ES-I3 (cell line): ENCODE measurements around the gene PSTPIP1.

Experiments
- H3K36me3 ChIP-seq: 2 replicates; pipeline ENCODE4 v1.6.1; 2013; ENCODE audit warnings: mild to moderate bottlenecking, low read length, control low read depth, moderate library complexity; ENCODE audit not compliant: insufficient read depth
- H3K4me1 ChIP-seq: 2 replicates; pipeline ENCODE4 v1.6.1; 2013; ENCODE audit warnings: mild to moderate bottlenecking, control low read depth, low read length; ENCODE audit not compliant: insufficient read depth
- H3K9ac ChIP-seq: 2 replicates; pipeline ENCODE4 v1.6.1; 2013; ENCODE audit warnings: low read depth, mild to moderate bottlenecking, low read length, moderate library complexity
- H3K9me3 ChIP-seq: 2 replicates; pipeline ENCODE4 v1.6.1; 2013; ENCODE audit warnings: mild to moderate bottlenecking, low read length, moderate library complexity; ENCODE audit not compliant: control insufficient read depth, insufficient read depth

Gene PSTPIP1

GRCh38 chr15:76972389-76973361 lies 22.3 kb upstream of the PSTPIP1 start:
- H3K4me1 ChIP-seq: peaks cover 4% of the 10 kb centered on the region; the same call in 1 of the 2 replicates
- H3K9me3 ChIP-seq: no peaks in the 10 kb centered on the region
- H3K36me3 ChIP-seq: no peaks in the 10 kb centered on the region
- no peak overlapping the region for H3K9ac ChIP-seq

GRCh38 chr15:76973362-76973743 lies 21.6 kb upstream of the PSTPIP1 start:
- Histone ChIP-seq H3K9ac (no peak overlapping the region), H3K9me3 (no peaks in the 10 kb centered on the region), H3K36me3 (no peaks in the 10 kb centered on the region), H3K4me1 (peaks cover 4% of the 10 kb centered on the region; the same call in 1 of the 2 replicates)

GRCh38 chr15:76973906-76974305 lies 21.0 kb upstream of the PSTPIP1 start:
- H3K4me1 ChIP-seq: peaks cover 4% of the 10 kb centered on the region; the same call in 1 of the 2 replicates
- H3K9ac ChIP-seq: no peak overlapping the region
- H3K36me3 ChIP-seq: no peaks in the 10 kb centered on the region
- no peaks in the 10 kb centered on the region for H3K9me3 ChIP-seq

GRCh38 chr15:76974456-76975036 lies 20.4 kb upstream of the PSTPIP1 start:
- Histone ChIP-seq H3K9ac (no peak overlapping the region), H3K9me3 (no peaks in the 10 kb centered on the region), H3K36me3 (no peaks in the 10 kb centered on the region), H3K4me1 (peaks cover 4% of the 10 kb centered on the region; the same call in 1 of the 2 replicates)

- Histone ChIP-seq H3K9me3 (no peaks in the 10 kb centered on the region), H3K9ac (no peak overlapping the region), H3K4me1 (peaks cover 4% of the 10 kb centered on the region; the same call in 1 of the 2 replicates), H3K36me3 (no peaks in the 10 kb centered on the region)
Observed at GRCh38 chr15:76976141-76976540, 18.8 kb upstream of the PSTPIP1 start.

GRCh38 chr15:76976572-76977270 lies 18.2 kb upstream of the PSTPIP1 start:
- H3K4me1 ChIP-seq: peaks cover 4% of the 10 kb centered on the region; the same call in 1 of the 2 replicates
- no peaks in the 10 kb centered on the region for H3K9me3 ChIP-seq
- no peaks in the 10 kb centered on the region for H3K36me3 ChIP-seq
- no peak overlapping the region for H3K9ac ChIP-seq

- H3K9me3 ChIP-seq: no peaks in the 10 kb centered on the region
- H3K4me1 ChIP-seq: peaks cover 1% of the 10 kb centered on the region; the same call in 1 of the 2 replicates
- no peaks in the 10 kb centered on the region for H3K36me3 ChIP-seq
- no peak overlapping the region for H3K9ac ChIP-seq
Observed at GRCh38 chr15:76978522-76979330, 16.2 kb upstream of the PSTPIP1 start.

GRCh38 chr15:76979331-76979925 lies 15.5 kb upstream of the PSTPIP1 start:
- no peaks in the 10 kb centered on the region for H3K4me1 ChIP-seq
- no peaks in the 10 kb centered on the region for H3K36me3 ChIP-seq
- no peak overlapping the region for H3K9ac ChIP-seq
- no peaks in the 10 kb centered on the region for H3K9me3 ChIP-seq

GRCh38 chr15:76979996-76980520 lies 14.9 kb upstream of the PSTPIP1 start:
- Histone ChIP-seq H3K9ac (no peak overlapping the region), H3K9me3 (no peaks in the 10 kb centered on the region), H3K4me1 (no peaks in the 10 kb centered on the region), H3K36me3 (no peaks in the 10 kb centered on the region)

GRCh38 chr15:76982356-76982755 lies 12.6 kb upstream of the PSTPIP1 start:
- Histone ChIP-seq H3K36me3 (no peaks in the 10 kb centered on the region), H3K9me3 (no peaks in the 10 kb centered on the region), H3K4me1 (no peaks in the 10 kb centered on the region), H3K9ac (no peak overlapping the region)

- Histone ChIP-seq H3K36me3 (no peaks in the 10 kb centered on the region), H3K9ac (no peak overlapping the region), H3K4me1 (no peaks in the 10 kb centered on the region), H3K9me3 (no peaks in the 10 kb centered on the region)
Observed at GRCh38 chr15:76982756-76983155, 12.2 kb upstream of the PSTPIP1 start.

GRCh38 chr15:76983590-76984375 lies 11.1 kb upstream of the PSTPIP1 start:
- Histone ChIP-seq H3K36me3 (no peaks in the 10 kb centered on the region), H3K9ac (no peak overlapping the region), H3K4me1 (0 out of 2 replicates have a peak, but pooled peaks cover 6% of the 10 kb centered on the region), H3K9me3 (no peaks in the 10 kb centered on the region)

GRCh38 chr15:76986743-76987142 lies 8.2 kb upstream of the PSTPIP1 start:
- 0 out of 2 replicates have a peak, but pooled peaks cover 8% of the 10 kb centered on the region for H3K4me1 ChIP-seq
- no peaks in the 10 kb centered on the region for H3K9me3 ChIP-seq
- H3K36me3 ChIP-seq: no peaks in the 10 kb centered on the region
- no peak overlapping the region for H3K9ac ChIP-seq
